HCT116 (cell line): ENCODE data around the gene NF2. TPM values are rescaled to one million over a fixed set of nuclear protein-coding genes. Genes with fewer than 3 reads are reported as not detected.

Experiments used
- ATAC-seq: fragments of 200-7000 bp; cut with Tn5 transposase; 2 replicates; pipeline ENCODE4 v1.9.1; 2020; ENCODE audit warnings: mild to moderate bottlenecking, moderate library complexity
- BruUV-seq: library from RNA; stranded (reverse); fragments of 400-500 nt; replicated peaks from 2 replicates; lab custom pipeline; 2021; lab: Mats Ljungman, UMichigan
- CTCF ChIA-PET: fragments of 300-600 bp; sonication (Branson Sonifier 250); formaldehyde crosslinking; loops from one replicate; lab custom pipeline; 2021; ENCODE audit warnings: antibody characterized with exemption; lab: Charles Lee
- POLR2A ChIA-PET: fragments of 300-600, 350-600 bp; sonication (Branson Sonifier 250); formaldehyde crosslinking; loops from one replicate; lab custom pipeline; 2021; ENCODE audit warnings: antibody characterized with exemption; lab: Charles Lee
- RAD21 ChIA-PET, 2 experiments: fragments of 300-600 bp; sonication (Branson Sonifier 250); formaldehyde crosslinking; loops; one replicate each; lab custom pipeline; 2023; ENCODE audit warnings: low total read pairs in 2 of 2; ENCODE audit not compliant: uncharacterized antibody in 2 of 2, unreplicated experiment in 2 of 2, low non-redundant PET in 1 of 2; lab: Charles Lee
- DNase-seq: peaks from one replicate; pipeline ENCODE4 v3.0.0-alpha.2; 2010; ENCODE audit warnings: low read depth, low spot score
- H2AFZ ChIP-seq: fragments of 200-600 bp; shearing (Covaris generic), sonication (generic); 2 replicates; pipeline ENCODE4 v1.6.1; 2017; ENCODE audit warnings: low read depth, mixed run types, mixed read lengths, antibody characterized with exemption, low read length; ENCODE audit not compliant: poor library complexity, severe bottlenecking
- H3K27ac ChIP-seq: 2 replicates; pipeline ENCODE4 v1.5.1; 2012; ENCODE audit warnings: low read depth, low read length
- H3K27me3 ChIP-seq: fragments of 200-600 bp; sonication (generic); 2 replicates; pipeline ENCODE4 v1.6.1; 2016; ENCODE audit warnings: mixed run types, low read length, mixed read lengths; ENCODE audit not compliant: insufficient read depth
- H3K36me3 ChIP-seq, 2 experiments: fragments of 200-500 bp in 1 of 2; fragments of 200-600 bp in 1 of 2; sonication (Bioruptor generic) in 1 of 2; sonication (generic) in 1 of 2; 2 replicates each; pipeline versions ENCODE4 v1.5.1 to v1.6.1; 2014 to 2016; ENCODE audit warnings: low read length in 2 of 2, inconsistent platforms in 1 of 2, mixed read lengths in 1 of 2, mixed run types in 1 of 2; ENCODE audit not compliant: insufficient read depth in 2 of 2, control insufficient read depth in 1 of 2
- H3K4me1 ChIP-seq, 2 experiments: fragments of 200-600 bp in 1 of 2; sonication (generic) in 1 of 2; 2 replicates each; pipeline versions ENCODE4 v1.5.1 to v1.6.1; 2012 to 2017; ENCODE audit warnings: low read length in 2 of 2, inconsistent platforms in 1 of 2, mild to moderate bottlenecking in 1 of 2, mixed read lengths in 1 of 2, mixed run types in 1 of 2, moderate library complexity in 1 of 2; ENCODE audit not compliant: insufficient read depth in 2 of 2, control insufficient read depth in 1 of 2
- H3K4me2 ChIP-seq: fragments of 200-600 bp; sonication (generic); 2 replicates; pipeline ENCODE4 v1.6.1; 2017; ENCODE audit warnings: mixed run types, low read length, mixed read lengths
- H3K4me3 ChIP-seq, 2 experiments: fragments of 200-600 bp in 1 of 2; sonication (generic) in 1 of 2; replicated peaks in 1 of 2; 2 replicates each; pipeline ENCODE4 v1.5.1; 2011 to 2016; ENCODE audit warnings: low read length in 2 of 2, control low read depth in 1 of 2, low read depth in 1 of 2, mild to moderate bottlenecking in 1 of 2, mixed read lengths in 1 of 2, mixed run types in 1 of 2
- H3K79me2 ChIP-seq: fragments of 200-600 bp; sonication (generic); 2 replicates; pipeline ENCODE4 v1.6.1; 2017; ENCODE audit warnings: mild to moderate bottlenecking, mixed run types, low read length, moderate library complexity, mixed read lengths; ENCODE audit not compliant: insufficient read depth
- H3K9ac ChIP-seq: fragments of 200-600 bp; sonication (generic); 2 replicates; pipeline ENCODE4 v1.6.1; 2016; ENCODE audit warnings: low read length, mixed read lengths
- H3K9me2 ChIP-seq: fragments of 200-600 bp; sonication (generic), shearing (Covaris generic); 2 replicates; pipeline ENCODE4 v1.6.1; 2017; ENCODE audit warnings: mixed run types, mild to moderate bottlenecking, moderate library complexity; ENCODE audit not compliant: insufficient read depth
- H3K9me3 ChIP-seq, 2 experiments: fragments of 200-500 bp in 1 of 2; fragments of 200-600 bp in 1 of 2; sonication (Bioruptor generic) in 1 of 2; sonication (generic) in 1 of 2; 2 replicates each; pipeline ENCODE4 v1.6.1; 2014 to 2017; ENCODE audit warnings: low read length in 2 of 2, mixed read lengths in 2 of 2, inconsistent platforms in 1 of 2, low read depth in 1 of 2, mild to moderate bottlenecking in 1 of 2, mixed run types in 1 of 2, moderate library complexity in 1 of 2; ENCODE audit not compliant: control insufficient read depth in 1 of 2, insufficient read depth in 1 of 2
- H4K20me1 ChIP-seq: fragments of 200-600 bp; sonication (generic), shearing (Covaris generic); 2 replicates; pipeline ENCODE4 v1.6.1; 2017; ENCODE audit warnings: mixed run types, mild to moderate bottlenecking, moderate library complexity; ENCODE audit not compliant: insufficient read depth
- ELF1 ChIP-seq: IDR thresholded peaks from 2 replicates; pipeline ENCODE4 v1.6.1; 2012; ENCODE audit warnings: low read depth, borderline replicate concordance
- FOSL1 ChIP-seq: IDR thresholded peaks from 2 replicates; pipeline ENCODE4 v1.6.1; 2012; ENCODE audit warnings: low read depth
- POLR2AphosphoS5 ChIP-seq: IDR thresholded peaks from 2 replicates; pipeline ENCODE4 v1.6.1; 2011; ENCODE audit warnings: mild to moderate bottlenecking, low read depth, low read length, moderate library complexity
- RAD21 ChIP-seq: IDR thresholded peaks from 2 replicates; pipeline ENCODE4 v1.6.1; 2012; ENCODE audit warnings: low read depth, mild to moderate bottlenecking
- ZFX ChIP-seq: fragments of 450-650 bp; IDR thresholded peaks from 2 replicates; pipeline ENCODE4 v1.6.1; 2017
- ZNF274 ChIP-seq: fragments of 200-500 bp; sonication (Bioruptor generic); IDR thresholded peaks from 2 replicates; pipeline ENCODE4 v1.6.1; 2014; ENCODE audit warnings: mild to moderate bottlenecking, low read depth, low read length, inconsistent platforms
- intact Hi-C: fragments of 100-400 bp; cut with micrococcal nuclease; formaldehyde crosslinking; loops from 2 replicates; pipeline ENCODE4 v1.10.0; 2022
- total RNA-seq: library from RNA; stranded (reverse); gene quantifications from one replicate; pipeline ENCODE4 v1.2.1, GENCODE V29; 2021; ENCODE audit not compliant: unreplicated experiment
- TF ChIP-seq, protein P1 (sequence below), 3 experiments: fragments of 200-600 bp in 1 of 3; sonication (generic) in 1 of 3; IDR thresholded peaks in 2 of 3; conservative IDR thresholded peaks in 1 of 3; 2 replicates each; pipeline ENCODE4 v1.5.1; 2012 to 2017; ENCODE audit warnings: low read depth in 2 of 3, low read length in 2 of 3, antibody characterized with exemption in 1 of 3, borderline replicate concordance in 1 of 3, control low read depth in 1 of 3, mild to moderate bottlenecking in 1 of 3, mixed read lengths in 1 of 3, mixed run types in 1 of 3, moderate library complexity in 1 of 3; ENCODE audit not compliant: insufficient read depth in 1 of 3
- TF ChIP-seq, protein P2 (sequence below): IDR thresholded peaks from 2 replicates; pipeline ENCODE4 v1.6.1; 2011; ENCODE audit warnings: mild to moderate bottlenecking, low read length, moderate library complexity; ENCODE audit not compliant: insufficient replicate concordance; ENCODE audit errors: extremely low read depth
- TF ChIP-seq, protein P3 (sequence below): IDR thresholded peaks from 2 replicates; pipeline ENCODE4 v1.6.1; 2012

Gene NF2
- total RNA-seq, 1 experiment from 2014 or later, result 70.2 TPM

GRCh38 chr22:29623553-29624169, 20.2 kb downstream of the NF2 start:
- intact Hi-C loops, result loop anchor here (10.0 kb wide), 1 partner anchor 229 kb away; no protein-coding TSS in a partner anchor
- CTCF ChIA-PET, result interaction anchor here (0.8 to 1.8 kb wide), 4 partner anchors 13 to 465 kb away, joined by 3 to 9 read pairs (median 4); no protein-coding TSS in a partner anchor
- RAD21 ChIA-PET, result no interaction called here
- Histone ChIP-seq H3K27ac (peak overlapping the region; percentile 85), H3K27me3 (no peaks in the 10 kb centered on the region), H3K79me2 (peaks cover 86% of the 10 kb centered on the region), H3K4me2 (peak overlapping the region; percentile 75), H4K20me1 (no peaks in the 10 kb centered on the region), H3K9ac (peak overlapping the region; percentile 43), H2AFZ (no peak overlapping the region), H3K4me1 (peaks cover 71 to 91% of the 10 kb centered on the region in 2 experiments), H3K9me3 (no peaks in the 10 kb centered on the region), H3K4me3 (no peak overlapping the region), H3K9me2 (no peaks in the 10 kb centered on the region), H3K36me3 (no peaks in the 10 kb centered on the region)
- BruUV-seq, result no TSS peak
- ATAC-seq (no peak), DNase-seq (no peak)
- POLR2A ChIA-PET, result interaction anchor here (1.3 kb wide), 1 partner anchor 18 kb away, joined by 4 read pairs; no protein-coding TSS in a partner anchor
- TF ChIP-seq RAD21, result no peak
- no peak for TF ChIP-seq ZNF274
- TF ChIP-seq ELF1, result no peak
- TF ChIP-seq, protein P1, sequence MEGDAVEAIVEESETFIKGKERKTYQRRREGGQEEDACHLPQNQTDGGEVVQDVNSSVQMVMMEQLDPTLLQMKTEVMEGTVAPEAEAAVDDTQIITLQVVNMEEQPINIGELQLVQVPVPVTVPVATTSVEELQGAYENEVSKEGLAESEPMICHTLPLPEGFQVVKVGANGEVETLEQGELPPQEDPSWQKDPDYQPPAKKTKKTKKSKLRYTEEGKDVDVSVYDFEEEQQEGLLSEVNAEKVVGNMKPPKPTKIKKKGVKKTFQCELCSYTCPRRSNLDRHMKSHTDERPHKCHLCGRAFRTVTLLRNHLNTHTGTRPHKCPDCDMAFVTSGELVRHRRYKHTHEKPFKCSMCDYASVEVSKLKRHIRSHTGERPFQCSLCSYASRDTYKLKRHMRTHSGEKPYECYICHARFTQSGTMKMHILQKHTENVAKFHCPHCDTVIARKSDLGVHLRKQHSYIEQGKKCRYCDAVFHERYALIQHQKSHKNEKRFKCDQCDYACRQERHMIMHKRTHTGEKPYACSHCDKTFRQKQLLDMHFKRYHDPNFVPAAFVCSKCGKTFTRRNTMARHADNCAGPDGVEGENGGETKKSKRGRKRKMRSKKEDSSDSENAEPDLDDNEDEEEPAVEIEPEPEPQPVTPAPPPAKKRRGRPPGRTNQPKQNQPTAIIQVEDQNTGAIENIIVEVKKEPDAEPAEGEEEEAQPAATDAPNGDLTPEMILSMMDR (IDR thresholded peaks at IDR 0.05 in 2 of 3, conservative IDR thresholded peaks at IDR 0.05 in 1 of 3; ENCODE audit: borderline replicate concordance in 1 of 3, insufficient read depth in 1 of 3, low read depth in 2 of 3, low read length in 2 of 3), result no peak
- no peak for TF ChIP-seq FOSL1
- TF ChIP-seq, protein P2, sequence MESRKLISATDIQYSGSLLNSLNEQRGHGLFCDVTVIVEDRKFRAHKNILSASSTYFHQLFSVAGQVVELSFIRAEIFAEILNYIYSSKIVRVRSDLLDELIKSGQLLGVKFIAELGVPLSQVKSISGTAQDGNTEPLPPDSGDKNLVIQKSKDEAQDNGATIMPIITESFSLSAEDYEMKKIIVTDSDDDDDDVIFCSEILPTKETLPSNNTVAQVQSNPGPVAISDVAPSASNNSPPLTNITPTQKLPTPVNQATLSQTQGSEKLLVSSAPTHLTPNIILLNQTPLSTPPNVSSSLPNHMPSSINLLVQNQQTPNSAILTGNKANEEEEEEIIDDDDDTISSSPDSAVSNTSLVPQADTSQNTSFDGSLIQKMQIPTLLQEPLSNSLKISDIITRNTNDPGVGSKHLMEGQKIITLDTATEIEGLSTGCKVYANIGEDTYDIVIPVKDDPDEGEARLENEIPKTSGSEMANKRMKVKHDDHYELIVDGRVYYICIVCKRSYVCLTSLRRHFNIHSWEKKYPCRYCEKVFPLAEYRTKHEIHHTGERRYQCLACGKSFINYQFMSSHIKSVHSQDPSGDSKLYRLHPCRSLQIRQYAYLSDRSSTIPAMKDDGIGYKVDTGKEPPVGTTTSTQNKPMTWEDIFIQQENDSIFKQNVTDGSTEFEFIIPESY, result no peak
- TF ChIP-seq POLR2AphosphoS5, result no peak
- TF ChIP-seq ZFX, result no peak
- TF ChIP-seq, protein P3, sequence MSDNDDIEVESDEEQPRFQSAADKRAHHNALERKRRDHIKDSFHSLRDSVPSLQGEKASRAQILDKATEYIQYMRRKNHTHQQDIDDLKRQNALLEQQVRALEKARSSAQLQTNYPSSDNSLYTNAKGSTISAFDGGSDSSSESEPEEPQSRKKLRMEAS, result no peak
